ENCODE results near the gene PDE8B.
"Not testable (repeated sequence)": the region's sequence is repeated elsewhere in the genome, so short reads cannot be mapped to it uniquely, and the experiment has no call there.

Gene PDE8B

DNA sequence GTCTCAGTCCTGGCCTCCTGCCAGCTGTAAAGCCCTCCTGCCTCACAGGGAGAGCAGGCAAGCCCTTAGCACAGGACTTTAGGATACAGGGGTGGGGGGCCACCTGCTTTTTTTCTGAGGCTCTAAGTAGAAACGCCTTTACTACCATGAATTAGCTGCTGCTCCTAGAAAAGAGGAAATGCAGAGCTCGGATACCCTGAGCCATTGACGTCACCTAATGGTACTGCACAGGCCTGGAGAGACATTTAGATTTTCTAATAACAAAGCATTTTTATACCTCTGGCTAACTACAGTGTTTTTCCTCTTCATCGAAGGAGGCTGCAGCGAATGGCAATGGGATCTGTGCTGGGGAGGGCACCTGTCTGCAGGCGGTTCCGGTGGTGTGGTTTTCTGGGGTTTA lies 144.6 kb downstream of the PDE8B start:
- DNase-seq (ENCODE audit: low read depth in 2 of 2, low spot score in 1 of 2): no peak

DNA sequence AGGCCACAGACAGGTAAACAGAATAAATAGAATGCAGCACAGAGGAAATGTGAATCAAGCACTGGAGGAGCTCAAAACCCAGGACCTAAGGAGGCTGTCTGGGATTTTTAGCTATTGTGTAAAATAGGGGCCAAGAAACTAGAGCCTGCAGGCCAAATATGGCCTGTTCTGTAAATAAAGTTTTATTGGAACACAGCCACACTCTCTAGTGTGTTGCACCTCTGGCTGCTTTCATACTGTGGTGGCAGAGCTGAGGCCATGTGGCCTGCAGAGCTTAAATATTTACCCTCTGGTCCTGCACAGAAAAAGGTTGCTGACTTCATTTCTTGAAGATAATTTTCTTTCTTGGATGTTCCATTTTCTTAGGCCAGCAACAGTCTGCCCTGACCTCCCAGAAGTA lies 145.3 kb downstream of the PDE8B start:
- DNase-seq (ENCODE audit: low read depth in 2 of 2, low spot score in 1 of 2): no peak

DNA sequence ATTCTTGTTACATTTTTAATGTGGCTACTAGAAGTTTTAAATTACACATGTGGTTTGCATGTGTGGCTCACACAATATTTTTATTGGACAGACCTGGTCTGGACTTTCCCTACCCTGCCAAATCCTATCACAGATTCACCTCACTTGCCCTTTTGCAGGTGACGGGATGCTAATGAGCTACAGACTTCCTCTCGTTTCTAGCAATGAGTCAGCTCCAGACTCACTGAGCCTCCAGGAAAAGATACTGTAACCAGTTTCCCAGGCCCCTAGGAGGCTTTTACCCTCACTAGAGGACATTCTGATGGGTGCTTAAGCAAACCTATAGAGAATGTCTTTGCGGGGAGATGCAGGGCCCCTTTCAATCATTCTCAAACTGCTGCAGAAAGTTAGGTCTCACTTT lies 146.3 kb downstream of the PDE8B start:
- DNase-seq (ENCODE audit: low read depth in 2 of 2, low spot score in 1 of 2): no peak

DNA sequence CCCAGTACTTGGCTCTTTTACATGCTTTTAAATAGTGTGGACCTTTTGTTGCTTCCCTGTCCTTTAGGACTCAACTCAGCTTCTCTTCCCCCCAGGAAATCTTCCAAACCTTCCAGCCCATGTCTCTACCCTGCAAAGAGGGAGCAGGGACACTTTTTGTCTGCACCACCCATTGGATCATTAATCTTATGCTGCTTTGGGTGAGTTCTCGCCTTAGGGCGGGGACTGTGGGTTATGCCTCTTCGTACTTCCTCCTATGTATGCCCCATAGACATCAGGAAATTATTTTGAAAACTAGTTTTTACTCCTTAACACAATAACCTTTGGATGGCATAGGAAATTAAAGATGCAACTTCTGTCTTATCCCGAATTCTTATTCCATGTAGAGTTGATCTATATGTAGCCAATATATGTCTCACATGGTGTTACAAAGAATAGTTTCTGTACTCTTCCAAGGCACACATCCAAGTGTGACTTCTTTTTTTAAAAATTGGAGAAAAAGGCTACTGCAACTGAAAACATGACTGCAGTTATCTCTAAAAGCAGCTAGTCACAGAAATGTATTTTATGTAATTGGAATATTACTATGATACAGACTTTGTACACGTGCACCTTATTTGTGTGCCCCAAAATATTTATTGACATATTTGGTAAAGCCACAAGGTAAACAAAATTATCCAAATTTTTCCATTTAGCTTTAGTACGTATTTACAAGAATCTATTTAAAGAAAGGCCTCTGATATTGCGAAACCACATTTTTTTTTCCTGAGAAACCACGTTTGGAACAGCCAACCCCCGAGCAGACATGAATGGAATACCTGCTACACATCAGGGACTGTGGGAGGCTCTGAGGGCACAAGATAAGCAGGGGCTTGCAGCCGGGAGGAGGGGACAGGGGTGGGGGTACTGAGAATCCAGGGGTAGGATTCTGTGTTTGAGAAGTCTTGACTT lies 148.1 kb downstream of the PDE8B start:
- no peak for DNase-seq (ENCODE audit: low read depth in 2 of 2, low spot score in 1 of 2)

DNA sequence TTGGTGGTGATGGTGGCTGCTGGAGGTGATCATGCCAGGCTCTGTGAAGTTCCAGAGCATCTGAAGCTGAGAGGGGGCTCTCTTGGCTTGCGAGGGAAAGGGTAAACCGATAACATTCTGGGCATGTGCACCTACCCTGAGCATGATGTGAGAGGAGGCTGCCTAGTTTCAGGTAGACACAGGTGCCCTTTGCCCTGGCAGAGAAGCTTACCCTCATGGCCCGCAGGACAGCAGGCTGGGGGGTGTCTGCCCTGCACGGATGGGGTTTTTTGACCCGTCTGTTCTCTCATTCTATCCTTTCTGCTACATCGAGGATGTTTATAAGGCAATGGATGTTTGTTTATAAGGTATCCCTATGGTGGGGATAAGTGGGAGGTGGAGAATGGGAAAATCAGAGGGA lies 148.8 kb downstream of the PDE8B start:
- DNase-seq (ENCODE audit: low read depth in 2 of 2, low spot score in 1 of 2): no peak

DNA sequence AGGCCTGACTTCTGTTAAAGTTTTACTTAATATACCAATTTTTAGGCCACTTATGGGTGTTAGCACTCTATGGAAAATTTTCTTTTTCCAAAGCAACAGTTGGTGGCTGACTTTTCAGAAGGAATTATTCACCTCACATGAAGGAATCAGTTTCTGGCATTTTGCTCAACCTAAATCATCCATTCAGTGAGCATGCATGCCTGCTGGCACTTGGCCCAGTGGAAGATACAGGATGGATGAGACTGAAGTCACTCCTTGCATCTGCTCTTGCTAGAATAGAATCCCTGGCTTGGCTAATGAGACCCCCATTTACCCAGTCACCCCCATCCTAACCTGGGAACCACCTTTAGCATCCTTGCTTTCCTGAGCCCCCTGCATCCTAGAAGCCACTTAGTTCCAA lies 149.9 kb downstream of the PDE8B start:
- no peak for DNase-seq (ENCODE audit: low read depth in 2 of 2, low spot score in 1 of 2)

DNA sequence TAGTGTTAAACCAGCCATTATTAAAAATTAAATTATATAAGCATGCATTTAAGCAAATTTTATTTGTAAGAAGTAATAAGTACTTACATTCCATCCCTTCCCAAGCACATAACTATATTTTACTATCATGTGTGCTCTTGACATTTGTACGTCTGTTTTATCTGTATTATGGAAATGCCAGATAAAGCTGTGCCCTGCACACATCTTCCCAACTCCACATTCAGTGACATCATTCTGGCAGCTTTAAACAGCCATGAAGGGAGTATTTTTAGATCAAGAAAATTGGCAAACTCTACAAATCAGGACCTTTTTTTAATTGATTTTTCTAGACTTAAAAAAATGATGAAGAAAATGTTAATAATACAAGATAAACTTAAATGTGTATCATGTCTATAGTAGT lies 150.5 kb downstream of the PDE8B start:
- DNase-seq (ENCODE audit: low read depth in 2 of 2, low spot score in 1 of 2): no peak

DNA sequence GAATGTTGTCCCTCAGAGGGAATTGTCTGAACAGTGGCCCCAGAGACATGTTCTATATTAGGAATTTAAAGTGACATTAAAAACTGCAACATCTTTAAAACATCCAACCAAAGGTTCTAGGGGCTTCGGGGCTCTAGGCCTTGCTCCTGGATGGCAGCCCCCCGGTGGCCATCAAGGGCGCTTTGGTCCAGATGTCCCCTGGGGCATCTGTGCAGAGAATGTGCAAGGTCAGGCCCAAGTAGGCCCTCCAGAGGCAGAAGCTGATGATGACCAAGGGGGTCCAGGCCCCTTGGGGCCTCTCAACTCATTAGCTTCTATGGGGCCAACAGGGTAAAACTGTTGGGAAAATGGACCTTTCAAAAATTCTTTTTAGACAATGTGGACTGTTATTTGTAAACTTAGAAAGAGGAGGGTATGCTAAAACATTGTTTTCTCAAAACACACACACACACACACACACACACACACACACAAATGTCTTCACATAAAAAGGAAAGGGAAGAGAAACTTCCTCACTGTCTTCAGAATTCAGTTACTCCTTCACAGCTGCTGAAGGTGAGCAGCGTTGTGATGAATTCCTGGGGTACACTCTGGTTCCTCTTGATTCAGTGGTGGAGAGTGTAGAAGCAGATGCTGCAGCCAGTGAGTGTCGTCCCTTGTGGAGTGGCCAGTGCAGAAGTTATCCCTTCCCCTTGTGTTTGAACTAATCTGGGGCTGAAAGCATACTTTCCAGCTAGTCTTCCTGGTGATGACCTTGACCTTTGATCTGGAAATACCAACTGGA lies 156.4 kb downstream of the PDE8B start:
- DNase-seq (ENCODE audit: low read depth in 2 of 2, low spot score in 1 of 2): no peak

DNA sequence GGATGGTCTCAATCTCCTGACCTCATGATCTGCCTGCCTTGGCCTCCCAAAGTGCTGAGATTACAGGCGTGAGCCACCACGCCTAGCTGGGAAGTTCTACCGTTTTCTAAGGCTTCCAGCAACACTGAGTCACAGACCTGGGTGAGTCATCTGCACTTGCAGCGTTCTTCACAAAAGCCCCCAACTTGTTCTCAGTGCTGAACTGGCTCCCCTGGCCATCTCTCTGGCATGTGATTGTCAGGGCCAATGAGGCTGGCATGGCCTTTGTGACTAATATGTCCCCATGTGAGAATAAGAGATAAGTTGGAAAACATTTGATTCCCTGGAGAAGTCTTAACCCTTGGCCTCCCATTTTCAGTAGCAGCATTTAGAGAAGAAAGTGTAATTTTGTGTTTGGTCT lies 157.3 kb downstream of the PDE8B start:
- no peak for DNase-seq (ENCODE audit: low read depth in 2 of 2, low spot score in 1 of 2)

DNA sequence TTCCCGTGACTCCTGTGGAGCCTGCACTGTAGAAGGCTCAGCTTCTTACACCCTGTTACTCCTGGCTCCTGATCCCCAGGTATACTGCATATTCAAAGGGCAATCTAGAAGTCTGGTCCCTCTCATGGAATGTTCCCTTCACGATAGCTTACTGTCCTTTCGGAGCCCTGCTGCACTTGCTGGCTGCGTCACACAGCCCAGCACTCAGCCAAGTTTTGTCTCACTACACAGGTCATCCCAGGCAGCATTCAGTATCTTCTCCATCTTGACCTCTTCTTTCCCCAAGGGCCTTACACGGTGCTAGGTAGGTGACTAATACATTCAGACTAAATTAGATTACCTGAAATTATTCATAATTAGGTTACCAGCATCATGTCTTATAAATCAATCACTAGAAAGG lies 157.9 kb downstream of the PDE8B start:
- no peak for DNase-seq (ENCODE audit: low read depth in 2 of 2, low spot score in 1 of 2)

DNA sequence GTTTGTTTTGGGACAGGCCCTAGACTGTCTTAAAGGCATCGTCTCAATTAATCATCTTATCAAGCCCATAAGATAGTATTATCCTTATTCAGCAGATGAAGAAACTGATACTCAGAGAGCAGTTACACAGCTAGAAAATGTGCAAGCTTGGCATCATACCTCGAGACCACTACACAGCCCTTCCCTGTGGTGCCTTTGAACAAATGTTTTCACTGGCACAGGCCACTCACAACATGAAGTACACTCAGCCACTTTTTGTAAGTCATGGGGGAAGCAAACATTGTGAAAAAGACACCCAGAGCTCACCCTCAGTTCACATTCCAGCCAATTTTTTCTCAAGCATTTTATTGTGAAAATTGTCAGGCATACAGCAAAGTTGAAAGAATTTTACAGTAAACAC lies 159.1 kb downstream of the PDE8B start:
- no peak for DNase-seq (ENCODE audit: low read depth in 2 of 2, low spot score in 1 of 2)

DNA sequence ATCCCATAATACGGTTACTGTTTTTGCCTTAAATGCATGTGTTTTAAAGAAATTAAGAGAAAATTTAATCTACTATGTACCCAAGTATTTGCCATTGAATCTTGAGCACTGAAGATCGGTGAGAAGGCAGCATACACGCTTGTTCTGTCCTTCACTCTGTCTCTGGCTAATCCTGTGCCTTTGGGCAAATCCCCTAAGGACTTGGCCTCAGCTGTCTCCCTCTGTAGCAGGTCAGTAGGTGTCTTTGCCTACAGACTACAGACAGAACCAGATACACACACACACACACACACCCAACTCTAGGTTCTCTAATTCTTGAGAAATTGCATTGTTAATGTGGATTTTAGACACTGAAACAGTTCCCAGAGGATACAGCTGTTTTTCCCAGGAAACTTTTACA lies 164.2 kb downstream of the PDE8B start:
- no peak for DNase-seq (ENCODE audit: low read depth in 2 of 2, low spot score in 1 of 2)

DNA sequence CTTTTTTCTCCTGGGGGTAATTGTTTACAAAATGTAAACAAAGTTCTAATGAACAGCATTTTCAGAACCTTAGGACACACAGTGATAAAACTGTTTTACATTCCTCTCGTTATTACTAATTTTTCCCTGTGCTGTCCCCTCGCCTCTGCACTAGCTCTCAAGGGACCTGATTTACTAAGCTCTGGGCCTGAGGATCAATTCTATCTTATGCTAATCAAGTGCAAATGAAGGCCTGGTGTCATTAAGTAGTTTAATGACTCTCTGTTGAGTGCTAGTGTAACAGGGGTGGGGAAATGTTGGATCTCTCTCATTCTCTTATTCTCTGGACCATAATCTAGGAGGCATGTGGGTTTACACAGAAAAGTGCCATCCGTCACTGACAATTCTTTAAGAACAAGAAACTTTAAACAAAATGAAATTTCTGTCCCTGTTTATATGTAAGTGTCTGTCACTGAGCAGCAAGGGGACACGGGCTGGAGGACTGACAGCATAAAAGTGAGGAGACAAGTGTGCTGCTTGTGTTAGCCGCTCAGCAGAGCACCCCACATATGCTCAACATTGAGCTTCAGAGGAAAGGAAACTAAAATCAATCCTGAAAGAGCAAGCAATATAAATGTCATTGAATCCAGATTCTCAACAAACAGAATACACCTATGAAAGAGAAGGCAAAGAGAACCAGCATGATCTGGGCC lies 166.3 kb downstream of the PDE8B start:
- DNase-seq (ENCODE audit: low read depth in 2 of 2, low spot score in 1 of 2): no peak

DNA sequence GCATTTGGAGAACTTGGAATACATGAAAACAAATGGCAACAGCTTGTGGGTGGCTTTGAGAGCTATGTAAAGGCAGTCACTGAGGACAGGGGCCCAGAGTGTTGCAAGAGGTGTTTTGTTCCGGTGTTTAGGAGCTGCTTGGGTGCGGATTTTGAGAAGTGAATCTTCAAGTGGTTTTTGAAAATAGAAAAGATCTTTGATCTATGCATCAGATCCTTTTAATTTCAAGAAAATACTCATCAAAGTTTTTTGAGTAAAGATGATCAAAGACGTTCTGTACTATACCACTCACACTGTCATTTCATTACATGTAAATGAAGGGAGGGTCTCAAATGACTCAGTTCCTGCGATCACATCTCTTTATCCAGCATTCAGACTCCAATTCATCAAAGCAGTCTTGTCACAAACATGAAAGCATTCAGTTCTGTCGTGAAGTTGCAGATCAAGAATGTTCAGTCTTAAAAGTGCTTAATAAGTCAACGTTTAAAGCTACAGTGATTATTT lies 169.1 kb downstream of the PDE8B start:
- DNase-seq (ENCODE audit: low read depth in 2 of 2, low spot score in 1 of 2): no peak

DNA sequence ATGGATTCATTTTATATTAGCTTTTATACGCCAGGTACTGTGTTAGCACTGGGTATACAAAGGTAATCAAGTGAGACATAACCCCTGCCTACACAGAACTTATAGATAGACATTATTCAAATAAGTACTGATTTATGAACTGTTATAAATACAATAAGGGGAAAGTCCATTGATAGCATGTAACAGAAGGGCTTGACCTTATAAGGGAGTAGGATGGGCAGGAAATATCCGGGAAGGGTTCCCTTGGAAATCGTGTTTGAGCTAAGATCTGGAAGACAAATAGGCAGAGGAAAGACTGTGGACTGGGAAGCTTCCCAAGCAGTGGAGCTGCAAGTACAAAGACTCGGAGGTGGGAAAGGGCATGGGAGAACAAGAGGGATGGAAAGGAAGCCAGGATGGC lies 170.2 kb downstream of the PDE8B start:
- no peak for DNase-seq (ENCODE audit: low read depth in 2 of 2, low spot score in 1 of 2)

DNA sequence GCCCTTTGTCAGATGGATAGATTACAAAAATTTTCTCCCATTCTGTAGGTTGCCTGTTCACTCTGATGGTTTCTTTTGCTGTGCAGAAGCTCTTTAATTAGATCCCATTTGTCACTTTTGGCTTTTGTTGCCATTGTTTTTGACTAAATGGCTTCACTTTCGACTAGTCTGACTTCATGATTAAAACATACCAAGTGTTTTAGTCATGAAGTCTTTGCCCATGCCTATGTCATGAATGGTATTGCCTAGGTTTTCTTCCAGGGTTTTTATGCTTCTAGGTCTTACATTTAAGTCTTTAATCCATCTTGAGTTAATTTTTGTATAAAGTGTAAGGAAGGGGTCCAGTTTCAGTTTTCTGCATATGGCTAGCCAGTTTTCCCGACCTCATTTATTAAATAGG lies 172.9 kb downstream of the PDE8B start:
- not testable (repeated sequence) for DNase-seq (ENCODE audit: low read depth in 2 of 2, low spot score in 1 of 2)

DNA sequence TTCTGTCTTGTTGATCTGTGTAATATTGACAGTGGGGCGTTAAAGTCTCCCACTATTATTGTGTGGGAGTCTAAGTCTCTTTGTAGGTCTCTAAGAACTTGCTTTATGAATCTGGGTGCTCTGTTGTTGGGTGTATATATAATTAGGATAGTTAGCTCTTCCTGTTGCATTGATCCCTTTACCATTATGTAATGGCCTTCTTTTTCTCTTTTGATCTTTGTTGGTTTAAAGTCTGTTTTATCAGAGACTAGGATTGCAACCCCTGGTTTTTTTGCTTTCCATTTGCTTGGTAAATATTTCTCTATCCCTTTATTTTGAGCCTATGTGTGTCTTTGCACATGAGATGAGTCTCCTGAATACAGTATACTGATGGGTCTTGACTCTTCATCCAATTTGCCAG lies 175.9 kb downstream of the PDE8B start:
- DNase-seq (ENCODE audit: low read depth in 2 of 2, low spot score in 1 of 2): not testable (repeated sequence)

DNA sequence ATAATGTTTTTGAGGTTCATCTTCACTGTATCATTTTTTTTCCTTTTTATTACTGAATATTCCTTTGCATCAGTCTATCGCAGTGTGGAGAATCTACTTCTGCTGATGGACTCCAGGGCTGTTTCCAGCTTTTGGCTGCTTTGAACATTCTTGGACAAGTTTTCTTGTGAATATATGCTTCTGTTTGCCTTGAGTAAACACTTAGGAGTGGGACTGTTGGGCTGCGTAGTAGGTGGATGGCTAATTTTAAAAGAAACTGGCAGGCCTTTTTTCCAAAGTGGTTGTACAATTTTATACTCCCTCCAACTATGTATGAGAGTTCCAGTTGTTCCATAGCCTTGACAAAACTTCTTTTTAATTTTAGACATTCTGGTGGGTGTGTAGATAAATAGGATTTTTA lies 179.3 kb downstream of the PDE8B start:
- no peak for DNase-seq (ENCODE audit: low read depth in 2 of 2, low spot score in 1 of 2)

DNA sequence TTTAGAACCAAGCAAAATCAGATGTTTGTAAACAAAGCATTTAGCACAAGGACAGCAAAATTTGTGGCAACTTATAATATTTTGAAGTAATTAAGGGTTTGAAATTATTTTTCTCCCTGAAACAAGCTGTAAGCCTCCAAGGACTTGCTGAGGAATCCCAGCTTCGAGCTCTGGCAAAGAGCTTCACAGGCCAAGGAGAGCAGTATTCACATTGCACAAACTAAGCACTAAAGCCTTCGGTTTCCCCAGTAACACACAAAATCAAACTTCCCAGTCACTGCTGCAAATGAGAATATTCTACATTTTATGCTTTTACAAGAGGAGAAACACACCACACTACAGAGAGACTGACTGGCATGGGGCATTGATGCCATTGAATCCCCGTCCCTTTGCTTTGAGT lies 179.7 kb downstream of the PDE8B start:
- no peak for DNase-seq (ENCODE audit: low read depth in 2 of 2, low spot score in 1 of 2)

DNA sequence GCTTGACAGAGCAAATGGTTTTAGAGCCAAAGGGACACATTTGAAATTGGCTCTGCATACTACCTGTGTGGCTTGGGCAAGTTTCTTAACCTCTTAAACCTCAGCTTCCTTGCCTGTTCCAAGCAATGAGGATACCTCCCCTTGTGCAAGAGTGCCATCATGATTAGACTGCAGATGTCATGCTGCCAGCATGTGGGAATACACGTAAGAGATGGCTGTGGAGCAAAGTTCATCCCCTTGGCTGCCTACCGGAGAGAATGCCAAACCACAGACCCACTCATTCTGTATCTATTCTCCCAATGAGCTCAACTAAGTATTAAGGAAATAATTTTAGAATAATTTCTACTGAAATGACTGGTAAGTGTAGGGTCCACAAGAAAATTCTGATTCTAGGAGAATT lies 180.3 kb downstream of the PDE8B start:
- no peak for DNase-seq (ENCODE audit: low read depth in 2 of 2, low spot score in 1 of 2)

DNA sequence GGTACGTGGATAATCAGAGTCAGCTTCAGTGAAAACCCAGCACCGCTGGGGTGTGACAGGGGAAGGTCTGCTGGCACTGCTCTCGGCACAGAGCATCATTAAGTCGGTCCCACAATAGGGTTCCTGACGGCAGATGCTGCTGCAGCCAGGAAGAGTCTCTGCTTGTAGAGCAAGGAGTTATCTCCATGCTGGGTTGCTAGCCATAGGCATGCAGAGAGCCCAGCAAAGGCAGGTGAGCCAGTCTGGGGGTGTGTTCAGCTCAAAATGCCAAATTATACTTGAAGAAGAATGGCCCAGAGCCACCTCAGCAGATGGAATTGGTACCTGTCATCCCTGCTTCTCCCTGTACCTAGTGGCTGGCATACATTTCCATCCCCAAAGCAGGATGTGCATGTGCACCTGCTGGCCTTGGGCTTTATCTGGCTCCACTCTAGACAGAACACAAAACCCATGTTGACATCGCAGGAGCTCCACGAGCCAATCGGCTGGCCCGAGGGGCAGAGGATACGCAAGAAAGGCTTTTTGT lies 180.8 kb downstream of the PDE8B start:
- DNase-seq (ENCODE audit: low read depth in 2 of 2, low spot score in 1 of 2): no peak
